Stimulated activated CD4-positive, alpha-beta T cell treated with anti-CD3 and anti-CD28 coated beads, Interleukin-4, amount 100 ng/mL, for 48 hours (primary cell): ENCODE results near the gene SPRED1.

Experiments
- DNase-seq, 2 donors: peaks; one replicate each; pipeline ENCODE4 v3.0.0-alpha.2; 2020; ENCODE audit warnings: low read depth in 2 of 2

Gene SPRED1

GRCh38 chr15:38252481-38253350 is at the start of gene SPRED1:
Gene SPRED1, plus strand, starts transcription at chr15:38252836. Its CDS starts 350 bp downstream, at chr15:38253186.
- peak; percentile 5 to 15 for DNase-seq

- no peak for DNase-seq
These were observed 46.9 kb upstream of the SPRED1 start for GRCh38 chr15:38205526-38206272.

DNA sequence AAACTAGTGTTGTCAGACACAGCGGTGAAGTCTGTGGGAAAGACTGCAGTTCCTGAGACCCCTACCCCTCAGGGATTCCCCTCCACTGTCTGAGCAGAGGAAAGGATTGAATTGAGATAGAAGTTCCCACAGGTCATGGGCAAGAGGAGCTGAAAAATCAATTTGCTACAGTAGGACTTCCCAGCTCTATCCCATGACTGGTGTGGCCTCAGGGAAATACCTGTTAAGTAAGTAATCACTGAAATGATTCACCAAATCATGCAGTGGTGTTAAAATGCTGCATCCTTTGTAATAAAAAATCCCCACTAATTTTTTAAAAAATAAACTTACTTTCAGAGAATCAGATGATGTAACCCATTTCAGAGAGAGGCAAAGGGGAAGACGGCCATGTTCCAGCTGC is 45.0 kb upstream of the SPRED1 start:
- DNase-seq: no peak

DNA sequence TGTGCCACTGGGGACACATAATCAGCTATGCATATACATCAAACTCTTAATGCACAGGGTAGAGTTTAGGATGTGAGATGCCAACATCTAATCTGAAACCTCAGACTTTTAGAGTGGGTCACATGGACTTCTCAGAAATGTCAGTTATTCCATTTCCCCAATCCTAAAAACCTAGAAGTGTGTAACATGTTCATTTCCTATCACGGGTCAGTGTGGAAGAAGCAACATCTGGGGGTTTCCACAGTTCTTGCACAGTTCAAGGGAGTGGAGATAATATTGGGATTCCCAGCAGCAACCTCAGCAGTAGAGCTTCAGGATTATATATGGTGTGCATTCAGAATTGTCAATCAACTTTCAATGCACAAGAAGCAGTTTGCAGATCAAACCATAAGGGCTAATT is 44.4 kb upstream of the SPRED1 start:
- no peak for DNase-seq

GRCh38 chr15:38208779-38209178 is 43.9 kb upstream of the SPRED1 start:
- no peak for DNase-seq

DNA sequence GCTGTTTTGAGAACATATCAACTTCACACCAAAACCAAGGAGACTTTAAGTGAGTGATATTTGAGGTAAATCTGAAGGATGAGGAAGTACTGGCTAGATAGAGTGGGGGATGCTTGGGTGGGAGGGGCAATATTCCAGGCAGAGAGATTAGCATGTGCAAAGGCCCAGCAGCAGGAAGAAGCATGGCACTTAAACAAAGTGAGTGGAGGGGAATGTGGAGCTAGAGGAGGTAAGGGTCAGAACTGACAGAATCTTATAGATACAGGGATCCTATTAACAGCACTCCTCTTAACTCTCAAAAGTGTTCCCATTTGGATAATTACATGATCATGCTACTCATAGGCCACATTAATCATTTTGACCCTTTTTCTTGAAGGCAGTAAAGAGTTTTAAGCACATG is 41.4 kb upstream of the SPRED1 start:
- no peak for DNase-seq

DNA sequence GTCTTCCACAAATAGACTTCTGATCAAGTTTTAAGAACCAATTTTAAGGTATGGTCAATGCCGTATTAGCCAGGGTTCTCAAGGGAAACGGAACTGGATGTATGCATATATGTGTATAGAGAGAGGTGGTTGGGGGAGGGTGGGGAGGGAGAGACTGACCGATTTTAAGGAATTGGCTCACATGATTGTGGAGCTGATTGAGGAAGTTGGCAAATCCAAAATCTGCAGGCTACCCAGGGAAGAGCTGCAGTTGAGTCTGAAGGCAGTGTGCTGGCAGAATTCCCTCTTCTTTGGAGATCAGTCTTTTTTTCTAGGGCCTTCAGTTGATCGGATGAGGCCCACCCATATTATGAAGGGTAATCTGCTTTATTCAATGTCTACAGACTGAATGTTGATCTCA is 40.8 kb upstream of the SPRED1 start:
- no peak for DNase-seq

GRCh38 chr15:38212729-38213351 is 39.8 kb upstream of the SPRED1 start:
- DNase-seq: no peak

- DNase-seq: no peak
These were observed 39.3 kb upstream of the SPRED1 start for GRCh38 chr15:38213356-38213755.

DNA sequence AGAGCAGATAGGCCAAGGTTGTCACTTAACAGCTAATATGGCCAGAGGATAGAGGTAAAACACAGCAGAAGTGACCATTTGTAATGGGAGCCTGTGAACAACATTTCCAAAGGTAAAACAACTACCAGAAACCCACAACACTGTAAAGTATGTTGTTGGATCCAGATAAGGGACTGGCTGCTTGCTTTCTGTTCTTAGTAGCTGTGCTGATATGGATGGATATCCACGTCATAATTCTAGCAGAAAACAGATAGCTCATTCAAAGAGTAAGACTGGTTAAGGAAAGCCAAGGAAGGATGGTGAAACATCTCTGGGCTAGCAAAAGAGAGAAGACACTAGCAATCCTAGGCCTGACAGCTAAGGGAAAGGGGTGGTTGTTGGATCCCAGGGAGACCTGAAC is 36.9 kb upstream of the SPRED1 start:
- DNase-seq: no peak

- DNase-seq: no peak
These were observed 35.9 kb upstream of the SPRED1 start for GRCh38 chr15:38216763-38217162.

DNA sequence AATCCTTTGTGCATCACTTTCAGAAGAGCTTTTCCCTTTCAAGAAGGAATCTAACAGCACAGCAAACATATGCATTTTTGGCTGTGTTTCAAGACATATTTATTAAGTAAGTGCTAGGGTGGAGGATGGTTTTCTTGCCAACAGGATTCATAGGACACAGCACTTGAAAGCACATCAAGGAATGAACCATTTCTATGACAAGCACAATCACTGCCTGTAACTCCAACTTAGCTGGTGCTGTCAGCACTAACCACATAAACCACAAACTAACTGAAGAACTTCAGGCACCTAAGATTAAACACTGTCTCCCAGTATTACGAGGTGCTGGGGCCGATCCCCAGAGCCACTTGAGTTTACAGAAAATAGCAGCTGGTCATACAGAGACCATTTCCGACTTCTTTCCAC is 35.4 kb upstream of the SPRED1 start:
- DNase-seq: no peak

DNA sequence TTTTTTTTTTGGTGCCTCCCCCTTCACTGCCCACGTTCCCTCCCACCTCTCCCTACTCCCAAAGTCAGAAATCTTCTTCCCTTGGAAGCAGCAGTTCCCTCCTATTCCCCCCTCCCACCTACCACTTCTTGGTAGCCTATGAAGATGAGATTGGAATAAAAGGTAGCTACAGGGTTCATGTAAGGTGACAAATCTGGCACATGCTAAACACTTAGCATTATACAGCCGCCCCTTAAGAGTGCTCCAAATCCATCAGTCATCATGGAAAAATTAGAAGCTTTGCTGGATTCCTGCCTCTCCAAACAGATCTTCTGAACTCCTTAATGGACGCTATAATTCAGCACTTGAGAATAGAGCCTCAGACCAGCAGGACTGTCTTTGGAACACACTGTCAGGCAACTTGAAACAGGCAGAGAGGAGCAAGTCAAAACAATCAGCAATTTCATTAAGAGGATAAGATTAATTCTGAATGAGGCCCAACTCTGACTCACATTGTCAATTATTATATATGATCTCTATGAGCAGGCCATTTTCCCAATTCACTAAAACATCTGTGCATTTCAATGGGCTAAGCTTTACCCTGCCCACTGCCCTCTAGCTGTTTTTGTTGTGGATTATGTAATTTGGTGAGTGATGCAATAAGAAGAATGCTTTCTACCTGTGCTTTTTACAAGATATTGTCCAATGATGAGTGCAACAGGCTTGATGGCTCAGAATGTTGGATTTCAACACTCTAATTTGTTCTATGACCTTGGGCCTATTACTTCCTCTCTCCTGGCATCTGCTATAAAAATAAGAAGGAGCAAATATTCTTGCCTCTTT is 34.6 kb upstream of the SPRED1 start:
- no peak for DNase-seq

GRCh38 chr15:38220606-38221273 is 31.9 kb upstream of the SPRED1 start:
- DNase-seq: no peak

DNA sequence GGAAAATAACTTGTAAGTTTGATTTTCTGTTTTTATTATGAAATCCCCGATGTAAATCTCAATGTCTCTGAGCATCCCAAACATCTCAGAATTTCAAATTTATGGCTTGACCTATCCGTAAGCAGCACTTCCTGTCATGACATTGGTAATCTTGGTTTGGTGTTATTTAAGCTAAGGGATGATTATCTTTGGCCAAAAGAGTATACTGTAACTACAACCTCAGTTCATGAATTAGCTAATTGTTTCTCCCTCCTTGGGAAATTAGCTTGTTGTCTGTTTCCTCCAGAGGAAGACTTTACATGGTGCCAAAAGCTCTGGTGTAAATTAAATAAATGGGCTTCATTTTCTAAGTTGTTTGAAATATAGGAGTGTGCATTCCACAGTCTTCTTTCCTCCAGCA is 28.1 kb upstream of the SPRED1 start:
- no peak for DNase-seq

- no peak for DNase-seq
These were observed 27.3 kb upstream of the SPRED1 start for GRCh38 chr15:38225381-38225780.

DNA sequence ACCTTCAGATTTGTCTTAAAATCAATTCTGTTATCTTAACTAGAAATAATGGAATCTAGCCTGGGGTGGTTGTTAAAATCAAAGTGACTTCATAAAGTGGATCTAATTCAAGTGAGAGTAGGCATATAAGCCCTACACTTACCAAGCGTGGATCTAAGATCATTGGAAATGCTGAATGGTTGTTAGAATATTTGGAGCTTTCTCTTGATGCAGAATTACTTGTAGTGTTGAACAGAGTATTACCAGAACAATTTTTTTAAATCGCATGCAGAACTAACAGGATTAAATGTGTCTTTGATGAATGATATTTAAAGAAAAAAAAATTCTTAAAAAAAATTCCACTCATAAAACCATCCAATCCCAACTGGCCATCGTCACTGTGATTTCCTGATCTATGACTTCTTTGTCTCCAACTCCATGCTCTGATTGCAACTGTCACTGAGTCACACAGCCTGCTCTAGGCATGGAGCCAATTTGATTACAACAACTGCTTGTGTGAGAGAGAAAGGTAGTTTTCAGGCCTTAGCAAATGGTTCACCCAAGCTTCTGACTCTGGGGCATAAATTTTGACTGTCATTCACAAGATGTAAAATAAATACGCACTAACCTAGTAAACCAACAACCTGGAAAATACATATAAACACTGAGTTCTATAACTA is 25.9 kb upstream of the SPRED1 start:
- DNase-seq: no peak

GRCh38 chr15:38227941-38228340 is 24.7 kb upstream of the SPRED1 start:
- DNase-seq: no peak

GRCh38 chr15:38228618-38229017 is 24.0 kb upstream of the SPRED1 start:
- DNase-seq: no peak

DNA sequence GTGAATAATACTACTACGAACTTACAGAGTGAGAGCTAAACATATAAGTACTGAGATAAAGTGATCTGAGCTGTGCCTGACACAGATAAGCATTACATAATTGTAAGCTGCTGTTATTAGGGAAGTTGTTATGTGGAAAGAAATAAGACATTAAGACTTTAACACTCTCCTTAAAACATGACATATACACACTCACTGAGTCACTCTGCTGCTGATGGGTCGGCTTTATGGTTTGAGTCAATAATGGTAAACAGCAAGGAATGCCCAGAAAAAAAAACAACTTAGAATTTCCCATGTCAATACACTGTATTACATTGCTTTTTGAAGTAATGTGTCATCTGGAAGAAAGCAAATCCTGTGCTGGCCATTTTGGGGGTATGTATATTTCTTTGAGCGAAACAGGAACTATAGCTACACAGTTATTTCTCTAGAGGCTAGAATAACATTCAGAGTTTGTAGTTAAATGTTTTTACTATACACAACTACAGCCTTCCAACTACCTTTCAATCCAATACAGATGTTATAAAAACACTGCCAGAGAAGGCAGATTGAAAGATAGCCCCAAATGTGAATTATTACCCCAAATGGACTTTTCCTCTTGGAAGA is 22.8 kb upstream of the SPRED1 start:
- no peak for DNase-seq
